NCI-H2107 treated with DMSO at 0.1 percent for 48 hours (cell line): ENCODE measurements around the gene RDH14.

Experiments
- DNase-seq: peaks from one replicate; lab custom pipeline; 2025; ENCODE audit not compliant: unreplicated experiment; lab: John Stamatoyannopoulos, UW

RDH14 gene

GRCh38 chr2:18525236-18525635 lies 35.2 kb downstream of the RDH14 start:
- no peak for DNase-seq

GRCh38 chr2:18522484-18523146 lies 37.8 kb downstream of the RDH14 start:
- DNase-seq: no peak

- peak; percentile 24 for DNase-seq
Observed at GRCh38 chr2:18520451-18521425, 39.7 kb downstream of the RDH14 start.

GRCh38 chr2:18519914-18520450 lies 40.5 kb downstream of the RDH14 start:
- no peak for DNase-seq

GRCh38 chr2:18518116-18519111 lies 42.0 kb downstream of the RDH14 start:
- DNase-seq: no peak

- no peak for DNase-seq
Observed at GRCh38 chr2:18517386-18517785, 43.1 kb downstream of the RDH14 start.

GRCh38 chr2:18516112-18516511 lies 44.3 kb downstream of the RDH14 start:
- no peak for DNase-seq

- DNase-seq: no peak
Observed at GRCh38 chr2:18514526-18515461, 45.7 kb downstream of the RDH14 start.

- DNase-seq: no peak
Observed at GRCh38 chr2:18510775-18511174, 49.7 kb downstream of the RDH14 start.

GRCh38 chr2:18506883-18507509 lies 53.5 kb downstream of the RDH14 start:
- DNase-seq: no peak

GRCh38 chr2:18505703-18506341 lies 54.6 kb downstream of the RDH14 start:
- DNase-seq: no peak
